ENCODE data around the gene LIPE. TPM values are rescaled to one million over a fixed set of nuclear protein-coding genes. Genes with fewer than 3 reads are reported as not detected.

LIPE gene
- total and polyA plus RNA-seq, 2 experiments from 2014 or later, result 5.8 to 10.9 TPM

GRCh38 chr19:42468273-42468796 is 41.1 kb upstream of the LIPE start (continued):
- TF ChIP-seq, protein P1, sequence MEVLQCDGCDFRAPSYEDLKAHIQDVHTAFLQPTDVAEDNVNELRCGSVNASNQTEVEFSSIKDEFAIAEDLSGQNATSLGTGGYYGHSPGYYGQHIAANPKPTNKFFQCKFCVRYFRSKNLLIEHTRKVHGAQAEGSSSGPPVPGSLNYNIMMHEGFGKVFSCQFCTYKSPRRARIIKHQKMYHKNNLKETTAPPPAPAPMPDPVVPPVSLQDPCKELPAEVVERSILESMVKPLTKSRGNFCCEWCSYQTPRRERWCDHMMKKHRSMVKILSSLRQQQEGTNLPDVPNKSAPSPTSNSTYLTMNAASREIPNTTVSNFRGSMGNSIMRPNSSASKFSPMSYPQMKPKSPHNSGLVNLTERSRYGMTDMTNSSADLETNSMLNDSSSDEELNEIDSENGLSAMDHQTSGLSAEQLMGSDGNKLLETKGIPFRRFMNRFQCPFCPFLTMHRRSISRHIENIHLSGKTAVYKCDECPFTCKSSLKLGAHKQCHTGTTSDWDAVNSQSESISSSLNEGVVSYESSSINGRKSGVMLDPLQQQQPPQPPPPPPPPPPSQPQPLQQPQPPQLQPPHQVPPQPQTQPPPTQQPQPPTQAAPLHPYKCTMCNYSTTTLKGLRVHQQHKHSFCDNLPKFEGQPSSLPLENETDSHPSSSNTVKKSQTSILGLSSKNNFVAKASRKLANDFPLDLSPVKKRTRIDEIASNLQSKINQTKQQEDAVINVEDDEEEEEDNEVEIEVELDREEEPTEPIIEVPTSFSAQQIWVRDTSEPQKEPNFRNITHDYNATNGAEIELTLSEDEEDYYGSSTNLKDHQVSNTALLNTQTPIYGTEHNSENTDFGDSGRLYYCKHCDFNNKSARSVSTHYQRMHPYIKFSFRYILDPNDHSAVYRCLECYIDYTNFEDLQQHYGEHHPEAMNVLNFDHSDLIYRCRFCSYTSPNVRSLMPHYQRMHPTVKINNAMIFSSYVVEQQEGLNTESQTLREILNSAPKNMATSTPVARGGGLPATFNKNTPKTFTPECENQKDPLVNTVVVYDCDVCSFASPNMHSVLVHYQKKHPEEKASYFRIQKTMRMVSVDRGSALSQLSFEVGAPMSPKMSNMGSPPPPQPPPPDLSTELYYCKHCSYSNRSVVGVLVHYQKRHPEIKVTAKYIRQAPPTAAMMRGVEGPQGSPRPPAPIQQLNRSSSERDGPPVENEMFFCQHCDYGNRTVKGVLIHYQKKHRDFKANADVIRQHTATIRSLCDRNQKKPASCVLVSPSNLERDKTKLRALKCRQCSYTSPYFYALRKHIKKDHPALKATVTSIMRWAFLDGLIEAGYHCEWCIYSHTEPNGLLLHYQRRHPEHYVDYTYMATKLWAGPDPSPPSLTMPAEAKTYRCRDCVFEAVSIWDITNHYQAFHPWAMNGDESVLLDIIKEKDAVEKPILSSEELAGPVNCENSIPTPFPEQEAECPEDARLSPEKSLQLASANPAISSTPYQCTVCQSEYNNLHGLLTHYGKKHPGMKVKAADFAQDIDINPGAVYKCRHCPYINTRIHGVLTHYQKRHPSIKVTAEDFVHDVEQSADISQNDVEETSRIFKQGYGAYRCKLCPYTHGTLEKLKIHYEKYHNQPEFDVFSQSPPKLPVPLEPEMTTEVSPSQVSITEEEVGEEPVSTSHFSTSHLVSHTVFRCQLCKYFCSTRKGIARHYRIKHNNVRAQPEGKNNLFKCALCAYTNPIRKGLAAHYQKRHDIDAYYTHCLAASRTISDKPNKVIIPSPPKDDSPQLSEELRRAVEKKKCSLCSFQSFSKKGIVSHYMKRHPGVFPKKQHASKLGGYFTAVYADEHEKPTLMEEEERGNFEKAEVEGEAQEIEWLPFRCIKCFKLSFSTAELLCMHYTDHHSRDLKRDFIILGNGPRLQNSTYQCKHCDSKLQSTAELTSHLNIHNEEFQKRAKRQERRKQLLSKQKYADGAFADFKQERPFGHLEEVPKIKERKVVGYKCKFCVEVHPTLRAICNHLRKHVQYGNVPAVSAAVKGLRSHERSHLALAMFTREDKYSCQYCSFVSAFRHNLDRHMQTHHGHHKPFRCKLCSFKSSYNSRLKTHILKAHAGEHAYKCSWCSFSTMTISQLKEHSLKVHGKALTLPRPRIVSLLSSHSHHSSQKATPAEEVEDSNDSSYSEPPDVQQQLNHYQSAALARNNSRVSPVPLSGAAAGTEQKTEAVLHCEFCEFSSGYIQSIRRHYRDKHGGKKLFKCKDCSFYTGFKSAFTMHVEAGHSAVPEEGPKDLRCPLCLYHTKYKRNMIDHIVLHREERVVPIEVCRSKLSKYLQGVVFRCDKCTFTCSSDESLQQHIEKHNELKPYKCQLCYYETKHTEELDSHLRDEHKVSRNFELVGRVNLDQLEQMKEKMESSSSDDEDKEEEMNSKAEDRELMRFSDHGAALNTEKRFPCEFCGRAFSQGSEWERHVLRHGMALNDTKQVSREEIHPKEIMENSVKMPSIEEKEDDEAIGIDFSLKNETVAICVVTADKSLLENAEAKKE (CRISPR knock-in tag; IDR thresholded peaks at IDR 0.05), result no peak

DNA sequence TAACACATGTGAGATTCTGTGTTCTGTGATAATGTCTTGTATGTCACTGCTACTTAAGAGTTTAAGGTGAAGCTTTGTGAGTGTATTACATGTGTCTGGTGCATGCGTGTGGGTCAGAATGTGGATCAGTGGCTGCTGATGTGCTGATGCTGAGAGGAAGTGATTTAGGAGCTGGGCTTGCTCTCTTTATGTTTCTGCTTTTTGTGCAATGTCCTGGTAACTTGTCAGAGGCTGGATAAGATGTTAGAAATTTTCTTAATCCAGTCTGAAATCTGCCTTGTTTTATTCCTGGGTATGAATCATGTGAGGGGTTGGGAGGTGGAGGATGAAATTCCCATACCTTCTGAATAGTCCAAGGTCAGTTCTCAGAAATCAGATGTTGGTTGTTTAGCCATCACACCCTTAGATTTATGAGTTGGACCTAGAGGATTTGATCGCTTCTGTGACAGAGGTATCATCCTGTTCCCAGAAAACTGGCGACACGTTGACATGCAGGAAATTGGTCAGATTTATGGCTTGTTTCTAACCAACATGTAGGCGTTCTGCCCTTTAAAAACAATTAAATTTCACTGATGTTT is 40.1 kb upstream of the LIPE start:
- H3K4me1 ChIP-seq (ENCODE audit: insufficient read depth), result peaks cover 26% of the 10 kb centered on the region
- no peak overlapping the region for H3K4me2 ChIP-seq
- H3K27me3 ChIP-seq (ENCODE audit: insufficient read depth), result no peaks in the 10 kb centered on the region
- no peaks in the 10 kb centered on the region for H3K36me3 Mint-ChIP-seq (ENCODE audit: low read depth)
- H3K4me1 Mint-ChIP-seq, result peaks cover 35% of the 10 kb centered on the region
- H3K27ac Mint-ChIP-seq, result no peak overlapping the region
- H3K79me2 ChIP-seq (replicated peaks; ENCODE audit: insufficient read depth), result no peaks in the 10 kb centered on the region
- H3F3A ChIP-seq (replicated peaks; ENCODE audit: low read depth), result no peaks in the 10 kb centered on the region
- peaks cover 11% of the 10 kb centered on the region for H3K27me3 Mint-ChIP-seq (ENCODE audit: insufficient read depth, low read depth, poor library complexity)
- no peaks in the 10 kb centered on the region for H3K36me3 ChIP-seq (ENCODE audit: insufficient read depth)
- no peaks in the 10 kb centered on the region for H3K9me2 ChIP-seq (ENCODE audit: insufficient read depth)
- H3K4me3 Mint-ChIP-seq, result no peak overlapping the region
- DNase-seq (ENCODE audit: low spot score) (no peak), ATAC-seq (no peak)
- no peak overlapping the region for H3K27ac ChIP-seq (ENCODE audit: low read depth)
- no peaks in the 10 kb centered on the region for H3K9me3 Mint-ChIP-seq
- no peaks in the 10 kb centered on the region for H4K20me1 ChIP-seq (replicated peaks; ENCODE audit: insufficient read depth)
- no peak overlapping the region for H3K4me3 ChIP-seq
- no peak overlapping the region for H2AFZ ChIP-seq
- TF ChIP-seq STAT1 (IDR thresholded peaks at IDR 0.05; ENCODE audit: unreplicated experiment) (no peak), JUNB (IDR thresholded peaks at IDR 0.05; ENCODE audit: unreplicated experiment) (no peak), POLR2AphosphoS5 (IDR thresholded peaks at IDR 0.05; ENCODE audit: low read depth) (no peak), EZH2 (IDR thresholded peaks at IDR 0.05; ENCODE audit: low read depth, unreplicated experiment) (no peak), CTCF (conservative IDR thresholded peaks at IDR 0.05; ENCODE audit: low read depth in 2 of 2) (no peak), CREB1 (CRISPR knock-in tag; IDR thresholded peaks at IDR 0.05; ENCODE audit: low read depth) (no peak)
- TF ChIP-seq, protein P1 (CRISPR knock-in tag; IDR thresholded peaks at IDR 0.05), result no peak

All from GM23338 (cell line).